Activated CD4-positive, alpha-beta T cell treated with anti-CD3 and anti-CD28 coated beads for 24 hours (primary cell): Measurements from ENCODE around the gene FAM120A.

Experiments
- DNase-seq, 2 donors: peaks; one replicate each; pipeline ENCODE4 v3.0.0-alpha.2; 2020; ENCODE audit warnings: low read depth in 2 of 2

FAM120A gene

DNA sequence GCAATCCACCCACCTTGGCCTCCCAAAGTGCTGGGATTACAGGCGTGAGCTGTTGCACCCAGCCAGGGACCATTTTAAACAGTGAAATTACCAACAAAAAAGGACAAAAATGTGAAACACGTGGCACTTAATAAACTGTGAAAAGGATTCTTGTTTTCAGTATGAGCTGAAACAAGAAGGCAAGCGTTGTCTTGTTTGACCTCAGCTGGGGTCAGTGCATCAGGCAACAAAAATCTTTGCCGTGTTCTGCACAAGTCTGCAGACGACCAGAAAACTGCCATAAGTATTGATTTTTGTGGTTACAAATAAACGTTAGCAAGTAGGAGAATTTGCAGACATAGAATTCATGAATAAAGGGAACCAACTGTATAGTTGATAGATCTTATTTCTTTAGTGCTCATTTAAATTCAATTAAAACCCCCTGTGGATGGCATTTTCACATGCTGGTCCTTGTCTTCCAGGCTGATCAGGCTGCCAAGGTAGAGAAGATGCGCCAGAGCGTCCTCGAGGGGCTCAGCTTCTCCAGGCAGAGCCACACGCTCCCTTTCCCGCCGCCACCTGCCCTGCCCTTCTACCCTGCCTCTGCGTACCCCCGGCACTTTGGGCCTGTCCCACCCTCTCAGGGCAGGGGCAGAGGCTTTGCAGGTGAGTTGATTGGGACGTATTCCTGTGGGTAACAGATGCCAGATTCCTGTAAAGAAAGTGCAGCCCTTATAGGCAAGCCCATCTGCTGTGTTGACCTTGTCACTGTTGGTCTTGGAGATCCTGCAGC is 106.1 kb downstream of the FAM120A start:
- no peak for DNase-seq

DNA sequence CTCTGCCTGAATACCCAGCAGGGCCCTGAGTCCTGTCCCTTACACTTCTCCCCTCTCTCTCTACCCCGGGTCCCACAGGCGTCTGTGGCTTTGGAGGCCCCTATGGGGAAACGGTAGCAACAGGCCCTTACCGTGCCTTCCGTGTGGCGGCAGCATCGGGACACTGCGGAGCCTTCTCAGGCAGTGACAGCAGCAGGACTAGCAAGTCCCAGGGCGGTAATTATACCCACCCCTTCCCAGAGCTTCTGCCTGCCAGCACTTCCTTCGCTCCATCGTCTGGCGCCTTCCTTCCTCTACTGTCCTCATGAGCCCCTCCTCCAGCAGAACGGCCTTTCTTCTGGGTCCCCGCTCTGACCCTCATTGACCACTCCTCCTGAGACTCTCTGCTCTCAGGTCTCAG is 107.0 kb downstream of the FAM120A start:
- DNase-seq, result no peak

DNA sequence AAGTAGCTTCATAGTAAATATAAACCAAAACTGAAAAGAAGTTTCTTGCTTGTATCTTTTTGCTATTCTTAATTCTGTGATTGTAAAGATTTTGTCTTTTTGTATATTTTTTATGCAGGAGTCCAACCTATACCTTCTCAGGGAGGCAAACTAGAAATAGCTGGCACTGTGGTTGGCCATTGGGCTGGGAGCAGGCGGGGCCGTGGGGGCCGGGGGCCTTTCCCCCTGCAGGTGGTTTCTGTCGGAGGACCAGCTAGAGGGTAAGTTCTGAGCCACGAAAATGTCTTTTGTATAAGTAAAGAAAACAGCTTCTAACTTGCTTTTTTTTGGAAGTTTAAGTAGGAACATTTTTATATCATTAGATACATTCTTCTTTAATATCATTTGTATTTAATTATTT is 109.5 kb downstream of the FAM120A start:
- DNase-seq, result no peak

DNA sequence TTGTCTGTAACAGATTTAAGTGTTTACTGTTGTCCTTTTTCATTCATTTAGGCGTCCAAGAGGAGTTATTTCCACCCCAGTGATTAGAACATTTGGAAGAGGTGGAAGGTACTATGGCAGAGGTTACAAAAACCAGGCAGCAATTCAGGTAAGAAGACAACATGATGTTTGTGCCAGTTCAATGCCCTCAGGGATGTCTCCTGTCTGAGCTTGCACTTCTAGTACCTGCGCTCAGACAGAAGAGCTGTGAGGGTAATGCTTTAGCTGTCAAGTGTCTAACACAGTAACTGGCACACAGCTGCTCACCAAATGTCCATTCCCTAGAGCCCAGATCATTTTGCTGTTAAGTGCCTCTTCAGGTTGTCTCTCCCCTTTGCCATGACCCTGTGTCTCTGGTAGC is 110.7 kb downstream of the FAM120A start:
- DNase-seq, result no peak

DNA sequence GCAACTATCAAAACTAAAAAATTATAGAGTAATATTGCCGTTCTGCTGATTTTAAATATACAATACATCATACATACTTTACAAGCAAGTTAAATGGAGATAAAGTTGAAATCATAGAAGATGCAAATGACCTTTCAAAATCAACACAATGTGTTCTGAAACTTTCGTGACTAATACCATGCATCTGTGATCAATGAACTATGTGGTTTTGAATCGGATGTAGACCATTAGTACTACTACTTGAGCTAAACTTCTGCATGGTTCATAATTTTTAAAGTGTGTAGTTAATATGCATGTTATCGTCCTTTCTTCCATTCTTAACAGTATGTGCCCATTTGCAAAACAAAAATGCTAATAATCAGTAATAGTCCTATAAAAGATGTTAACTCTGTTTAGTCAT is 113.6 kb downstream of the FAM120A start:
- no peak for DNase-seq

DNA sequence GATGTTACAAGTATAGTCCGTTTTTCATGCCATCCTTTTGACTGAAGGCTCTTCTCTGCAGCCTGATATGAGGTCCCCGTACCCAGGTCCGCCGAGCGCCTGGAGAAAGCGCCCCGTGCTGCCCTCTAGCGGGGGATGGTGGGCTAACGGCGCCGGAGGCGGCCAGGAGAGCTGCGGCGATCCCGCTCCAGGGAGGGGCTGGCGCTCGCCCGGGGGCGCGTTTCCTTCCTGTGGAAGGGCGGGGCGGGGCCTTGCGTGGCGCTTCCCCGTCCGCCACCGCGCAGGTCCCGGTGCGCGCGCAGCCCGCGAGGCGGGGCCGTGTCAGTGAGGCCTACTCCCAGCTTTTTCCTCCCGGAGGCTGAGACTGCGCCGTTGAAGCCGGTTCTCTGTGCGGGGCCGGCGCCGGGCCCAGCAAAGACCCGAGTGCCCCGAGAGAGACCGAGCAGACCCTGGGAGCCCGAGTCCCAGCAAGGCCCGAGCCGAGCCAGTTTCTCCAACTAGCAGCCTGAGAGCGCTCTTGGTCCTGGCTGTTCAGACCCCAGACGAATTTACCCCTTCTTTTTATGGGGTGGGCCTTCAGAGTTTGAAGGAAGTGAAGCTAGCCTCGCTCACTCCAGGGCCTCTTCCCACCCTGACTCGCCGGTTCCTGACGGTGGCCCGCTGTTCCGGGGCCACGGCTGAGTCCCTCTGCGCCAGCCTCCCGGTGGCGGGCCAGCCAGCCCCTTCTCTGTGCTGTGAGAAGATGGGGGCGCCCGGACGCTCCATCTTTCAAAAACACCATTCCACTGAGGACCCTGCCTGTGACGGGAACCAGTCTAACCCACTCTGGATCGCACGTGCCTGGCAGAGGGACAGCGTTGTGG is 115.2 kb downstream of the FAM120A start:
- peak; percentile 99 for DNase-seq

DNA sequence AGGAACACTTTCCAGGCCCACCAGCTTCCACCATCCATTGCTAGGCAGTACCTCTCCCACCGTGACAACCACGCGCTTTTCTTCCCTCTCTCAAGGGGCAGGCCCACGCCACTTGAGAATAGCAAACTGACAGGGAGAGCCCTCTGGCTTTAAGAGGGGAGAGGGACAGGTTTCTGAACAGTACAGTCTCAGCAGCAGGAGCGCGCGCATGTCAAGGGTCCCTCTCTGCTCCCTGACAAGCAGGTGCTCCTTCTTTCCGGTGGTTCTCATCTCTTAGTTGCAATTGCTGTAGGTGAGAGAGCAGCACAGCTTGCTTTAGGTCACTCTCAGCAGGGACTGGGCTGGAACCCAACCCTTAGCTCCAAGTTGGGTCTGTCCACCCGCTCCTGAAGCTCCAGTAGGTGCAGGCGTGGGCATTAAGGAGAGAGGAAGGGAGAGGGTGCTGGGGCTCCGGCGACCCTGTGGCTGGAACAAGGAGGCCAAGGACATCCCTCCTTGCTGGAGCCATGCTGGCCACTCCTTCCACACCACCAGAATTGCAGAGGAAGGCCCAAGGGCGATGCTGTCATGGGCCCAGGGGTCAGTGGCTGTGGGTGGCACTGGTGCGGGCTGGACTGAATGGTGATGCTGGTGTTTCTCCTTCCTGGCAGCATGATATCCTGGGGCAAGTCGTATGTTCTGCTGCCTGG is 115.9 kb downstream of the FAM120A start:
- DNase-seq, result no peak

DNA sequence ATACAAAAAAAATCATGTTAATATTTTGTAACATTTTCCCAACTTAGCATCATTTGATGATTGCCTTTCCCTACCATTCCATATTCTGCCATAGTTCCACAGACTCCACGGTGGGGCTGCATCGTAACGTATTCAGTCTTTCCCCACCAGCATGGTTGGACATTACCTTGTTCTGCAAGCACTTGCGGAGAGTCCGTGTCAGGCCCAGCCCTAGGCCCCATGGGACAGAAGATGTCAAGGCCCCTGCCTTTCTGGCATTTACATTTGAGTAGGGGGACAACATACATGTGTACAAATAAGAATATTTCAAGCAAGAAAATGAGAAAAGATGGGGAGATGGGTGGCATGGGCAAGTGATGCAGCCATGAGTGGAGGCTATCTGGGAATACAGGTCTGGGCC is 116.7 kb downstream of the FAM120A start:
- no peak for DNase-seq

DNA sequence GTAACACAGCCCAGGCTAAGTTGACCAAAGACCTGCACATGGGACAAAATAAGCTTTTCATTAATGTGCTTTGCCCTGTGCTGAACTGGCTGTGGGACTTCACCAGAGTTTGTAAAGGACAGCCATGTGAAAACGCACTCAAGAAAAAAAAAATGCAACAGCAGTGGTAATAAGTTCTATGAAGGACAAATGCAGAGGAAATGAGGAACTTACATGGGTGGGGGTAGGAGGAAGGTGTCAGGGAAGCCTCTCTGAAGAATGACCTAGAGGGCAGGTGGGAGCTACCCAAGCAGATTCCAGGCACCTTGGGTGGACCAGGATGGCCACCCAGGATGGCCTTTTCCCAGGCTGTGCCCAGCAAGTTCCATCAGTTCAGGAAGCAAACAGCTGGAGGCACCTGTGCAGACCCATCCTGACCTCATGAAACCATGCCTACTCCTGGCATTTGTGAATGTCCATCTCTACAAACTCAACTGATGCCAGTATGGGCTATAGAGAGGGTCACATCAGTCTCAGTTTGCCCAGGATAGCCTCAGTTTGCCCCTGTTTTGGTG is 118.2 kb downstream of the FAM120A start:
- DNase-seq, result no peak

DNA sequence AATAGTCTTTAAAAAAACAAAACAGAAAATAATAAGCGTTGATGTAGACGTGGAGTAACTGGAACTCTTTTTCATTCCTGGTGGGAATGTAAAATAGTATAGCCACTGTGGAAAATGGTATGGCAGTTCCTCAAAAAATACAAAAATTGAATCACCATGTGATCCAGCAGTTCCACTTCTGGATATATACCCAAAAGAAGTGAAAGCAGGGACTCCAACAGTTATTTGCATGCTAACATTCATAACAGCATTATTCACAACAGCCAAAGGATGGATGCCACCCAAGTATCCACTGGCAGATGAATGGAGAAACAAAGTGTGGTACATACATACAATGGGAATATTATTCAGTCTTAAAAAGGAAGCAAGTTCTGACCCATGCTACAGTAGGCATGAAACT is 120.7 kb downstream of the FAM120A start:
- DNase-seq, result no peak

DNA sequence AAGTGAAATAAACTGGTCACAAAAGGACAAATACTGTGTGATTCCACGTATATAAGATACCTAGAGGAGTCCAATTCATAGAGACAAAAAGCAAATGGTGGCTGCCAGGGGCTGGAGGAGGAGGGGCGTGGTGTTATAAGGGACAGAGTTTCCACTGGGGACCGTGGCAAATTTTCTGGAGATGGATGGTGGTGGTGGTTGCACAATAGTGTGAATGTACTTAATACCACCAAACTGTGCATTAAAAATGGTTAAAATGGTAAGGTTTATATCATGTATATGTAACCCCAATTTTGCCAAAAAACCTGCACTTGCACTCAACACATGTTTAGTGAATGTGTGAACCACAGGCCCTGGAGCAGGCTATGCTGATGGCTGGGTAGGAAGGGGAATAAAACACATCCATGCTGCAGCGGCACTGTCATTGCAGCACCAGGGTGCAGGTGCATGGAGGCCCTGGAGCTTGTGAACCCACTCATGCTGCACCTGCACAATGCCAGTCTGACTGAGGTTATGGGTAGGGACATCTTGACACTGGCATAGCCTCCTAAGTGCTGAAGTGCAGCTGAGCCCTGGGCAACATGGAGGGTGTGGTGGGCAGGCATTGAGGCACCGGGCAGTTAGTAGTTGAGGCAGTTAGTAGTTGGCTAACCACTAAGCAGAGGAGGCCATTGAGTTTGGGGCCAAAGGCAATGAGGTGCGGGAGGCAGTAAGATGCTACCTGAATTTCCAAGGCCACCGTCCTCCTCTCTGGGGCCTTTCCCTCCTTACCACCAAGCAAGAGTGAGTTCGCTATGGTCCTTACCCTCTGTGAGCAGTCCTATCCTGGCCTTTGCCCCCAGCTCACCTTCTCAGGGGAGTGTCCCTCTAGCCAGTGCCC is 121.4 kb downstream of the FAM120A start:
- no peak for DNase-seq

DNA sequence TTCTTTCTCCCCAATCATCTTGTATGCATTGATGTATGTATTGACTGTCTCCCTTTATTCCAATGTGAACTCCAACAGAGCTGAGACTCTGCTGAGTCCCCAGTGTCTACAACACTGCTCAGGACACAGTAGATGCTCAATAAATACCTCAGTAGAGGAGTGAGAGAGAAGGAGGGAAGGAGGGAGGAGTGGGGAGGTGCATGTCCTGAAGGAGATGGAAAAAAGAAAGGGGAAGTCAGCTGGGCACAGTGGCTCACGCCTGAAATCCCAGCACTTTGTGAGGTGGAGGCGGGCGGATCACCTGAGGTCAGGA is 122.0 kb downstream of the FAM120A start:
- DNase-seq, result no peak

DNA sequence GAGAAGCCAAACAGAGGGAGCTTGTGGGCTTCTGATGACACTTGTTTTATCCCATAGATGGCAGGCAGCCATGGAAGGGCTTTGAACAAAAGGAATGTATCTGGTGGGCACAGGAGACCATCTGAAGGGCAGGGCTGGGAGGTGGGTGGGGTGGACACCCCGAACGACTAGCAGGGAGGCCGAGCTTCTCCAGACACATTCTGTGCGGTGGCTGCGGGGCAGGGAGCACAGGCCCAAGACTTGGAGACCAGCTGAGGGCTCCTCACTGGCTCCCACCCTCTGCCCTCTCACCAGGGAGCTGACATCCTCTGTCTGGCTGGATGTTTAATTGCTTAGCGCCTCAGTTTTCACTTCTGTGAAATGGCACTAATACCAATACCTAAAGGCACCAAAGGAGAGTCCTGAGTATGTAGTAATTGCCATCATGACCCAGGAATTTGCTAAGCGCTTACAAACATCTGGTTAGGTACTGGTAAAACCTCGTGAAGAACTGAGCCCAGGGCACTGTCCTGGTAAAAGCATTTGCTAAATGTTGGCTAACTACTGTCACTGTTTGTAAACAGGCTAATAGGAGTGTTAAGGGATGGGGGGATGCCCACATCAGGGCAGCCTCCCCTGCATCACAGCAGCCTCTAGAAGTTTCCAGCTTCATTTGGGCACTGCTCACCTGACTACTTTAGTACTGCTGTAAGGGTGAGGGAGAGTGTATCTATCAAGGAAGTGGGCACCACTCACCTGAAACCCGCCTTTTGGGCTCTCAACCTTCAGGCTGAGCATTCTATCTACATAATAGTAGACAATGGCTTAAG is 122.8 kb downstream of the FAM120A start:
- DNase-seq, result no peak

DNA sequence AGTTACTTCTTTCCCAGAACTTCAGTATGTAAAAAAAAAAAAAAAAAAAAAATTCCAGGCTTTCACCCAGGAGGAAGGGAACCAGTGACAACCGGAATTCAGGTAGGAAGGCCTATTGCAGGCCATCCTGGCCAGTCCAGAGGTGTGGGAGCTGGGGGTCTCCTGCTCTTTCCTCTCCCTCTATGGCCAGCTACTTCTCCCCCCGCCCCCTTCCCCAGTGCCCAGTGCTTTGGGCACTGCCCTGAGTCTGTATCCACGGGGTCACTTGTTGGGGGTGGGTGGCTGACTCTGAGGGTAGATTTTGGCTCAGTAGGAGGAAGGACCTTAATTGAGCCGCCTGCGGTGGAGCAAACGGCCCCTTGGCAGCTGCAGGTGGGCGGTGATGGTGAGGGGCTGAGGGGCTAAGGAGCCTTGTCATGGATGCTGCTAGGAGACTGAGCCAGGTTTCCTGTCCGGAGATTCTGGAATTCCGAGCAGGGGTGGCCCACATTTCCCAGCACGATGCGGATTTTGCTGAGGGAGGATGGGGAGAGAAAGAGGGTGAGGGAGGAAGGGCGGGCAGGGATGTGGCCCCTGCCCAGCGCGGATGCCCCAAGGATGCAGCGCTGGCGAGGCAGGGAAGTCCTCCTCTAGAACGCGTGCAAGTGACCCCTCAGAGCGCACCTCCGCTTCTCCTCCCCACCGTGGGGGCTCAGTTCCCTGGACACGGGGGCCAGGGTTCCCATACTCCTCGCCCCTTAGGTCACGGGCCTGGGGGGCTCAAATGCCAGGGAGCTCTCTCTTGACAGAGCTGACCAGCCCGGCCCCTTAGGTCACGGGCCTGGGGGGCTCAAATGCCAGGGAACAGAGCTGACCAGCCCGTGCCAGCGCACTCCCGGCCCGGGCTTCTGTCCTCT is 123.7 kb downstream of the FAM120A start:
- no peak for DNase-seq

DNA sequence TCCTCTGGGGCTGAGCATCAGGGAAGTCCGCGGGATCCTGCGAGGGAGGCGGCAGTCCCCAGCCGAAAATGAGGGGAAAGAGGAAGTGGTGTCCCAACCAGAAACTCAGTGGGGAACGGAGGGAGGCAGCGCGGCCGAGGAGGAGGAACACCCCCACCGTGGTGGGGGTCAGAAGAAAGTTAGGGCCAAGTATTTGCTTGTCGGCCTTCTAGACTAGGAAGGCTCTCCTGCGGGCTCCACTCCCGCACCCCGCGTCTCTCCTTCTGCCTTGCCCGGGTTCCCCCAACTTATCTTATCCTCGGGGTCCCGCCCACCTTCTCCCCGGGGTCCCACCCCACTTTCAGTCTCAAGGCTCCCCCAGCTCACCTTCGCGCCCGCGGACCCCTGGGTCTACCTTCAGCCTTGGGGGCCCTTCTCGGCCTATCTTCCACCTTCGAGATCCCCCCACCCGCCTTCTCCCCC is 124.3 kb downstream of the FAM120A start:
- DNase-seq, result peak in 1 of 2 donors; percentile 43

DNA sequence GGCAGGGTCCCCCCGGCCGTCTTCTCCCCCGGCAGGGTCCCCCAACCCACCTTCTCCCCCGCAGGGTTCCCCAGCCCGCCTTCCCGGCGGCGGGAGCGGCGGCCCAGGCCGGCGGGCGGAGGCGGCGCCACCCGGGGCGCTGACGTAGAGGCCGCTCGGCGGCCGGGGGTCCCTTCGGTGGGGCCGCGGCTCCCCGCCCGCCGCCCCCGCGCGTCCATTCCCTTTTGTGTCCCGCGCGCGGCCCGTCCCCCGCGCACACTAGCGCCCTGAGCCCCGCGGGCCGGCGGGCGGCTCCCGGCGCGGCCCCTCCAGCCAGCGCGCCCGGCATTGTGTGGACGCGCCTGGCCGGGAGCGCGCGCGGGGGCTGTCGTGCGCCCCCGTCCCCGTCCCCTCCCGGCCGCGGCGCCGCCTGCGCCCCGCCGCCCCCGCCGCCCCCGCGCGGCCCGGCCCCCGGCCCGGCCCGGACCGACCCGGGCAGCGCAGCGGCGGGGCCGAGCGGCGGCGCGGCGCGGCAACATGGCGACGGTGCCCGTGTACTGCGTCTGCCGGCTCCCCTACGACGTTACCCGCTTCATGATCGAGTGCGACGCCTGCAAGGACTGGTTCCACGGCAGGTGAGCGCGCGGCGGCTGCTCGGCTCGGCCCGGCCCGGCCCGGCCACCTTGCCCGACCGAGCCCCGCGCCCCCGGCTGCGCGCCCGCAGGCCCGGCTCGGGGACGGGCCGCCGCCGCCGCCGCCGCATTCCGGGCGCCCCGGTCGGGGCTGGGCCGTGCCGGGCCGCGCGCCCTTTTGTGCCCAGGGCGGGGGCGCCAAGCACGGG is 125.0 kb downstream of the FAM120A start, which contains the start of gene PHF2:
Gene PHF2, plus strand, starts transcription at position 327 of the 820 bp plus-strand sequence. Its CDS starts 190 bp downstream, at position 517.
- DNase-seq, result no peak

DNA sequence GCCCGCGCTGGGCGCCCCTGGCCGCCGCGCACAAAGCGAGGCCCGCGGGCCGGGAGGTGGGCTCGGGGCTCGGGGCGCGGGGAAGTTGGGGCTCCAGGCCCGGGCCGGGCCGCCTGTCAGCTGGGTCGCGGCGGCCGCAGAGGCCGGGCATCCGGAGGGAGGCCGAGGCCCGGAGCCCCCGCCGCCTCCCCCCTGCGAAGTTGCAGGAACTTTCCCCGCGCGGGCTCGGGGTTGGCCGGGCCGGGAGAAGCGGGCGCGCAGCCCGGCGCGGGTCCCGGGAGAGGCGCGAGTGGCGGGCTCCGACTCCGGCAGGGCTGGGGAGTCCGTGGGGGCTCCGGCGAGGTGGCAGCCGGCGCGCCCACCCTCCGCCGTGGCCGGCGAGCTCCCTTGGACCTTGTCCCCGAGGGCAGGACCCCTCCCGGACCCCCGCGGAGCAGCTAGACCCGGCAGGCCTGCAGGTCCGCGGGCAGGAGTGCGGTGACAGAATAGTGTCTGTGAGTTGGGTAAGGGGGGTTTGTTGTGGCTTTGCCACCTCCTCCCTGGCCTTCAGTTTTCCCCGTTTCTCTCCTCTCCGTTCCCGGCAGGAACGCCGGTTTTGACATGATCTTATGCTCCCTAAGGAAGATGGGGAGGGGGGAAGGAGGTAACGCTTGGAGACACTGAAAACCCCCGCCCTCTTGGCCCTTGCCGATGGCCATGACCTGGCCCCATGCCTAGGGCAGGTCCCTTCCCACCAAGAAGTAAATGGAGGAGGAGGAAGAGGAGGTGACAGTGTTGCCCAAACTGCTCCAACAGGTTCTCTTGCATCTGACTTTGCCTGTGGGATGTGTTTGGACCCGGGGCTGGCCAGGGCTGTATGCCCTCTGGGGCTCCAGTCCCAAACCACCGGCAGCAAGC is 125.8 kb downstream of the FAM120A start:
- no peak for DNase-seq
